NB4 (cell line): ENCODE data around the gene DDX55.

Experiments used
- DNase-seq: peaks from one replicate; pipeline ENCODE4 v3.0.0; 2010; ENCODE audit warnings: low read depth
- H3K4me3 ChIP-seq: one replicate; pipeline ENCODE4 v1.5.1; 2011; ENCODE audit warnings: mild to moderate bottlenecking, low read depth, low read length, moderate library complexity
- MYC ChIP-seq: IDR thresholded peaks from 2 replicates; pipeline ENCODE4 v1.6.1; 2011; ENCODE audit warnings: low read depth, low read length
- POLR2A ChIP-seq: IDR thresholded peaks from 2 replicates; pipeline ENCODE4 v1.6.1; 2011; ENCODE audit warnings: mild to moderate bottlenecking; ENCODE audit not compliant: insufficient read length; ENCODE audit errors: extremely low read depth
- TF ChIP-seq, protein P1 (sequence below): IDR thresholded peaks from 2 replicates; pipeline ENCODE4 v1.6.1; 2011; ENCODE audit warnings: low read depth, low read length
- TF ChIP-seq, protein P2 (sequence below): IDR thresholded peaks from one replicate; pipeline ENCODE4 v1.5.1; 2012; ENCODE audit warnings: low read depth, low read length

DDX55 gene

GRCh38 chr12:123657211-123657610, 55.3 kb downstream of the DDX55 start:
- no peak for DNase-seq
- TF ChIP-seq MYC: no peak
- TF ChIP-seq, protein P1, sequence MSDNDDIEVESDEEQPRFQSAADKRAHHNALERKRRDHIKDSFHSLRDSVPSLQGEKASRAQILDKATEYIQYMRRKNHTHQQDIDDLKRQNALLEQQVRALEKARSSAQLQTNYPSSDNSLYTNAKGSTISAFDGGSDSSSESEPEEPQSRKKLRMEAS: no peak
- TF ChIP-seq, protein P2, sequence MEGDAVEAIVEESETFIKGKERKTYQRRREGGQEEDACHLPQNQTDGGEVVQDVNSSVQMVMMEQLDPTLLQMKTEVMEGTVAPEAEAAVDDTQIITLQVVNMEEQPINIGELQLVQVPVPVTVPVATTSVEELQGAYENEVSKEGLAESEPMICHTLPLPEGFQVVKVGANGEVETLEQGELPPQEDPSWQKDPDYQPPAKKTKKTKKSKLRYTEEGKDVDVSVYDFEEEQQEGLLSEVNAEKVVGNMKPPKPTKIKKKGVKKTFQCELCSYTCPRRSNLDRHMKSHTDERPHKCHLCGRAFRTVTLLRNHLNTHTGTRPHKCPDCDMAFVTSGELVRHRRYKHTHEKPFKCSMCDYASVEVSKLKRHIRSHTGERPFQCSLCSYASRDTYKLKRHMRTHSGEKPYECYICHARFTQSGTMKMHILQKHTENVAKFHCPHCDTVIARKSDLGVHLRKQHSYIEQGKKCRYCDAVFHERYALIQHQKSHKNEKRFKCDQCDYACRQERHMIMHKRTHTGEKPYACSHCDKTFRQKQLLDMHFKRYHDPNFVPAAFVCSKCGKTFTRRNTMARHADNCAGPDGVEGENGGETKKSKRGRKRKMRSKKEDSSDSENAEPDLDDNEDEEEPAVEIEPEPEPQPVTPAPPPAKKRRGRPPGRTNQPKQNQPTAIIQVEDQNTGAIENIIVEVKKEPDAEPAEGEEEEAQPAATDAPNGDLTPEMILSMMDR: no peak
- no peak for TF ChIP-seq POLR2A
- H3K4me3 ChIP-seq: no peak overlapping the region

- no peak for DNase-seq
Observed at GRCh38 chr12:123659996-123660727, 58.3 kb downstream of the DDX55 start.

DNA sequence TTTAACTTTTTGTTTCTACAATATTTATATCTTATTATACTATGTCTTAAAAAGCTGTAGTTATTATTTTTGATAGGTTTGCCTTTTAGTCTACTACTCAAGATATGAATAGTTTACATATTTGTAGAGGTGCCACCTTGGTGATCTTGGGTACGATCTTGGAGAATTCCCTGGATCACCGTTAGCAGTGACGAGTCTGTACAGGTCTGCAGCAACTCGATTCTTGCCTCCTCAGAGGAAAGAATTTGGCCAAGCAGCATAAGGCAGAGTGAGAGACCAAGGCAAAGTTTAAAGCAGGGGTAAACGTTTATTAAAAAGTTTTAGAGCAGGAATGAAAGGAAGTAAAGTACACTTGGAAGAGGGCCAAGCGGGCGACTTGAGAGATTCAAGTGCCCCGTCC, 65.9 kb downstream of the DDX55 start:
- no peak overlapping the region for H3K4me3 ChIP-seq
- no peak for DNase-seq
- TF ChIP-seq MYC: no peak
- TF ChIP-seq, protein P1: no peak
- TF ChIP-seq POLR2A: no peak
- TF ChIP-seq, protein P2: no peak

More at GRCh38 chr12:123659996-123660727, 58.3 kb downstream of the DDX55 start:
- no peak overlapping the region for H3K4me3 ChIP-seq
- TF ChIP-seq POLR2A (no peak), MYC (no peak)
- TF ChIP-seq, protein P1: no peak
- TF ChIP-seq, protein P2: no peak
